ENCODE data around the gene SCO2.

DNA sequence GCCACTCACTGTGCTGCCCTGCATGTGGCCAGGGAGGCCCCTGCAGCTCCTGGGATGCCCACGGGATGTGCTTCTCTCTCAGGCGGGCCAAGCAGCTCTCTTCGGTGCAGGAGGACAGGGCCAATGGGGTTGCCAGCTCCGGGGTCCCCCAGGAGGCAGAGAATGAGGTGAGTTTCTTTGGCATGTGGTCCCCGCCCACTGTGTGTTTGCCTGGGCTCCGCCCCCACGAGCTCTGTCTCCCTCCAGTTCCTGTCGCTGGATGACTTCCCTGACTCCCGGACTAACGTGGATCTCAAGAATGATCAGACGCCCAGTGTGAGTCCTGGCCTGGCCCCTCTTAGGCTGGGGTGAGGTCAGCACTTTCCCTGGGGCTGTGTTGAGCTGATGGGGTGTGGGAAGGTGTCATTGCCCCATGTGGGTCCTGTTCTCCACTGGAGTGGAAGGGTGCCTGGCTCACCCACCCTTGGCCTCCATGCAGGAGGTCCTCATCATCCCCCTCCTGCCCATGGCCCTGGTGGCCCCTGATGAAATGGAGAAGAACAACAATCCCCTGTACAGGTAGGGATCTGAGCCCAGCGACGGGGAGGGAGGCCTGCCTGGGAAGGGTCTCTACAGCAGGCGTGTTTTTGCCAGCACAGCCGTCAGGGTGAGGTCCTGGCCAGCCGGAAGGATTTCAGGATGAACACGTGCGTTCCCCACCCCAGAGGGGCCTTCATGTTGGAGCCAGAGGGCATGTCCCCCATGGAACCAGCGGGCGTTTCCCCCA, 7.7 kb downstream of the SCO2 start:
- TF ChIP-seq, protein P1, sequence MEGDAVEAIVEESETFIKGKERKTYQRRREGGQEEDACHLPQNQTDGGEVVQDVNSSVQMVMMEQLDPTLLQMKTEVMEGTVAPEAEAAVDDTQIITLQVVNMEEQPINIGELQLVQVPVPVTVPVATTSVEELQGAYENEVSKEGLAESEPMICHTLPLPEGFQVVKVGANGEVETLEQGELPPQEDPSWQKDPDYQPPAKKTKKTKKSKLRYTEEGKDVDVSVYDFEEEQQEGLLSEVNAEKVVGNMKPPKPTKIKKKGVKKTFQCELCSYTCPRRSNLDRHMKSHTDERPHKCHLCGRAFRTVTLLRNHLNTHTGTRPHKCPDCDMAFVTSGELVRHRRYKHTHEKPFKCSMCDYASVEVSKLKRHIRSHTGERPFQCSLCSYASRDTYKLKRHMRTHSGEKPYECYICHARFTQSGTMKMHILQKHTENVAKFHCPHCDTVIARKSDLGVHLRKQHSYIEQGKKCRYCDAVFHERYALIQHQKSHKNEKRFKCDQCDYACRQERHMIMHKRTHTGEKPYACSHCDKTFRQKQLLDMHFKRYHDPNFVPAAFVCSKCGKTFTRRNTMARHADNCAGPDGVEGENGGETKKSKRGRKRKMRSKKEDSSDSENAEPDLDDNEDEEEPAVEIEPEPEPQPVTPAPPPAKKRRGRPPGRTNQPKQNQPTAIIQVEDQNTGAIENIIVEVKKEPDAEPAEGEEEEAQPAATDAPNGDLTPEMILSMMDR (IDR thresholded peaks at IDR 0.05) = no peak
- TF ChIP-seq POLR2A (IDR thresholded peaks at IDR 0.05) = no peak

All from right lobe of liver (tissue), 4 donors.